ENCODE measurements around the gene BRMS1L.

DNA sequence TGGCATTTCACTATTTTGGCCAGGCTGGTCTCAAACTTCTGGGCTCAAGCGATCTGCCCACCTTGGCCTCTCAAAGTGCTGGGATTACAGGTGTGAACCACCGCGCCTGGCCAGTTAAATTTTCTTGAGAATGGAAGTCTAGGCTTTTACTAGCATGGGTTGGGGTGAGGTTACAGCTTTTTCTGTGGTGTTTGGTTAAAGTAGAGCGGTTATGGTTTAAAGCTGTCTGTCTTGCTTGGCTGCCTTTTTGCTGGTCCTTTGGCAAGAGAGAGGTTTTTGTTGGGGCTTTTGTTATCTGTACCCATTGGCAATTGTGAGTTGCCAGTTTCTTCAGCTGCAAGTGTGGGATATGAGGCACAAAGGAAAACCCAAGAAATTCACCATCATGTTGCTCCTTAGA is 84.1 kb downstream of the BRMS1L start:
- TF ChIP-seq, protein P1, sequence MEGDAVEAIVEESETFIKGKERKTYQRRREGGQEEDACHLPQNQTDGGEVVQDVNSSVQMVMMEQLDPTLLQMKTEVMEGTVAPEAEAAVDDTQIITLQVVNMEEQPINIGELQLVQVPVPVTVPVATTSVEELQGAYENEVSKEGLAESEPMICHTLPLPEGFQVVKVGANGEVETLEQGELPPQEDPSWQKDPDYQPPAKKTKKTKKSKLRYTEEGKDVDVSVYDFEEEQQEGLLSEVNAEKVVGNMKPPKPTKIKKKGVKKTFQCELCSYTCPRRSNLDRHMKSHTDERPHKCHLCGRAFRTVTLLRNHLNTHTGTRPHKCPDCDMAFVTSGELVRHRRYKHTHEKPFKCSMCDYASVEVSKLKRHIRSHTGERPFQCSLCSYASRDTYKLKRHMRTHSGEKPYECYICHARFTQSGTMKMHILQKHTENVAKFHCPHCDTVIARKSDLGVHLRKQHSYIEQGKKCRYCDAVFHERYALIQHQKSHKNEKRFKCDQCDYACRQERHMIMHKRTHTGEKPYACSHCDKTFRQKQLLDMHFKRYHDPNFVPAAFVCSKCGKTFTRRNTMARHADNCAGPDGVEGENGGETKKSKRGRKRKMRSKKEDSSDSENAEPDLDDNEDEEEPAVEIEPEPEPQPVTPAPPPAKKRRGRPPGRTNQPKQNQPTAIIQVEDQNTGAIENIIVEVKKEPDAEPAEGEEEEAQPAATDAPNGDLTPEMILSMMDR (IDR thresholded peaks at IDR 0.05) = no peak
- TF ChIP-seq ZFX (IDR thresholded peaks at IDR 0.05; ENCODE audit: borderline replicate concordance) = no peak
